GM23338 (cell line): ENCODE measurements around the gene KIAA1217.

Experiments used
- CREB1 ChIP-seq: fragments of 250-450 bp; sonication (Bioruptor Pico); IDR thresholded peaks from 2 replicates; pipeline ENCODE4 v1.5.0; 2020; ENCODE audit warnings: low read depth, mild to moderate bottlenecking, moderate library complexity
- JUNB ChIP-seq: IDR thresholded peaks from one replicate; pipeline ENCODE4 v1.6.1; 2016; ENCODE audit warnings: antibody characterized with exemption; ENCODE audit not compliant: unreplicated experiment
- POLR2AphosphoS5 ChIP-seq: IDR thresholded peaks from 2 replicates; pipeline ENCODE4 v1.6.1; 2016; ENCODE audit warnings: antibody characterized with exemption, low read depth
- STAT1 ChIP-seq: IDR thresholded peaks from one replicate; pipeline ENCODE4 v1.6.1; 2016; ENCODE audit warnings: antibody characterized with exemption; ENCODE audit not compliant: unreplicated experiment
- TF ChIP-seq, protein P1 (sequence below), 2 experiments: fragments of 200-600 bp in 1 of 2; sonication (generic) in 1 of 2; conservative IDR thresholded peaks; 2 replicates each; pipeline versions ENCODE4 v1.5.1 to v1.6.1; 2016 to 2017; ENCODE audit warnings: antibody characterized with exemption in 2 of 2, low read depth in 2 of 2, mild to moderate bottlenecking in 2 of 2, moderate library complexity in 1 of 2
- TF ChIP-seq, protein P2 (sequence below): IDR thresholded peaks from one replicate; pipeline ENCODE4 v1.6.1; 2018; ENCODE audit warnings: antibody characterized with exemption; ENCODE audit not compliant: unreplicated experiment
- TF ChIP-seq, protein P3 (sequence below): IDR thresholded peaks from 2 replicates; pipeline ENCODE4 v1.6.1; 2016; ENCODE audit warnings: antibody characterized with exemption

DNA sequence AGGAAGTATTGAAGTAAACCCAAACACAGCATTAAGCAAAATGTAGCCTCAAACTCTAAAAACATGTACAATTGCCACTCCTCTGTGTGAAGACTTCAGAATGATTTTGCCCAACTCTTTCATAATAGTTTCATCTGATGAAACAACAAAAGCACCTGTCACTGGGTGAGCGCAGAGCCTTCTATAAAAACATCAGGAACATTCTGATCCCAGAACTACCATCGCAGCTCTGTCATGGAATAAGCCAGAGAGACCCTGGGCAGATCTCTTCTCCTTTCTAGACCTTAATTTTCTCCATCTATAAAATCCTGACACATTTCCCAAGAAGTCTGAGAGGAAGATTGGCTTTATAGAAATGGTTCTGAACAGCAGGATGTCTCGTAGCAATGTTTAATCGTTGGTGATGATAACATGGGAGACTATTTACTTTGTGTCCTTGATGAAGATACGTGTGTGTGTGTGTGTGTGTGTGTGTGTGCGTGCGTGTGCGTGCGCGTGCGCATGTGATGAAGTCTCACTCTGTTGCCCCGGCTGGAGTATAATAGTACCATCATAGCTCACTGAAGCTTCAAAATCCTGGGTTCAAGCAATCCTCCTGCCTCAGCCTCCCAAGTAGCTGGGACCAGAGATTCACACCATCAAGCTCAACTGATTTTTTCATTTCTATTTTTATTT is 198.0 kb downstream of the KIAA1217 start:
- TF ChIP-seq, protein P1, sequence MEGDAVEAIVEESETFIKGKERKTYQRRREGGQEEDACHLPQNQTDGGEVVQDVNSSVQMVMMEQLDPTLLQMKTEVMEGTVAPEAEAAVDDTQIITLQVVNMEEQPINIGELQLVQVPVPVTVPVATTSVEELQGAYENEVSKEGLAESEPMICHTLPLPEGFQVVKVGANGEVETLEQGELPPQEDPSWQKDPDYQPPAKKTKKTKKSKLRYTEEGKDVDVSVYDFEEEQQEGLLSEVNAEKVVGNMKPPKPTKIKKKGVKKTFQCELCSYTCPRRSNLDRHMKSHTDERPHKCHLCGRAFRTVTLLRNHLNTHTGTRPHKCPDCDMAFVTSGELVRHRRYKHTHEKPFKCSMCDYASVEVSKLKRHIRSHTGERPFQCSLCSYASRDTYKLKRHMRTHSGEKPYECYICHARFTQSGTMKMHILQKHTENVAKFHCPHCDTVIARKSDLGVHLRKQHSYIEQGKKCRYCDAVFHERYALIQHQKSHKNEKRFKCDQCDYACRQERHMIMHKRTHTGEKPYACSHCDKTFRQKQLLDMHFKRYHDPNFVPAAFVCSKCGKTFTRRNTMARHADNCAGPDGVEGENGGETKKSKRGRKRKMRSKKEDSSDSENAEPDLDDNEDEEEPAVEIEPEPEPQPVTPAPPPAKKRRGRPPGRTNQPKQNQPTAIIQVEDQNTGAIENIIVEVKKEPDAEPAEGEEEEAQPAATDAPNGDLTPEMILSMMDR (conservative IDR thresholded peaks at IDR 0.05; ENCODE audit: low read depth in 2 of 2) = no peak
- TF ChIP-seq POLR2AphosphoS5 (no peak), STAT1 (no peak), JUNB (no peak), CREB1 (no peak)
- TF ChIP-seq, protein P2, sequence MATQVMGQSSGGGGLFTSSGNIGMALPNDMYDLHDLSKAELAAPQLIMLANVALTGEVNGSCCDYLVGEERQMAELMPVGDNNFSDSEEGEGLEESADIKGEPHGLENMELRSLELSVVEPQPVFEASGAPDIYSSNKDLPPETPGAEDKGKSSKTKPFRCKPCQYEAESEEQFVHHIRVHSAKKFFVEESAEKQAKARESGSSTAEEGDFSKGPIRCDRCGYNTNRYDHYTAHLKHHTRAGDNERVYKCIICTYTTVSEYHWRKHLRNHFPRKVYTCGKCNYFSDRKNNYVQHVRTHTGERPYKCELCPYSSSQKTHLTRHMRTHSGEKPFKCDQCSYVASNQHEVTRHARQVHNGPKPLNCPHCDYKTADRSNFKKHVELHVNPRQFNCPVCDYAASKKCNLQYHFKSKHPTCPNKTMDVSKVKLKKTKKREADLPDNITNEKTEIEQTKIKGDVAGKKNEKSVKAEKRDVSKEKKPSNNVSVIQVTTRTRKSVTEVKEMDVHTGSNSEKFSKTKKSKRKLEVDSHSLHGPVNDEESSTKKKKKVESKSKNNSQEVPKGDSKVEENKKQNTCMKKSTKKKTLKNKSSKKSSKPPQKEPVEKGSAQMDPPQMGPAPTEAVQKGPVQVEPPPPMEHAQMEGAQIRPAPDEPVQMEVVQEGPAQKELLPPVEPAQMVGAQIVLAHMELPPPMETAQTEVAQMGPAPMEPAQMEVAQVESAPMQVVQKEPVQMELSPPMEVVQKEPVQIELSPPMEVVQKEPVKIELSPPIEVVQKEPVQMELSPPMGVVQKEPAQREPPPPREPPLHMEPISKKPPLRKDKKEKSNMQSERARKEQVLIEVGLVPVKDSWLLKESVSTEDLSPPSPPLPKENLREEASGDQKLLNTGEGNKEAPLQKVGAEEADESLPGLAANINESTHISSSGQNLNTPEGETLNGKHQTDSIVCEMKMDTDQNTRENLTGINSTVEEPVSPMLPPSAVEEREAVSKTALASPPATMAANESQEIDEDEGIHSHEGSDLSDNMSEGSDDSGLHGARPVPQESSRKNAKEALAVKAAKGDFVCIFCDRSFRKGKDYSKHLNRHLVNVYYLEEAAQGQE = no peak
- TF ChIP-seq, protein P3, sequence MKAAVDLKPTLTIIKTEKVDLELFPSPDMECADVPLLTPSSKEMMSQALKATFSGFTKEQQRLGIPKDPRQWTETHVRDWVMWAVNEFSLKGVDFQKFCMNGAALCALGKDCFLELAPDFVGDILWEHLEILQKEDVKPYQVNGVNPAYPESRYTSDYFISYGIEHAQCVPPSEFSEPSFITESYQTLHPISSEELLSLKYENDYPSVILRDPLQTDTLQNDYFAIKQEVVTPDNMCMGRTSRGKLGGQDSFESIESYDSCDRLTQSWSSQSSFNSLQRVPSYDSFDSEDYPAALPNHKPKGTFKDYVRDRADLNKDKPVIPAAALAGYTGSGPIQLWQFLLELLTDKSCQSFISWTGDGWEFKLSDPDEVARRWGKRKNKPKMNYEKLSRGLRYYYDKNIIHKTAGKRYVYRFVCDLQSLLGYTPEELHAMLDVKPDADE = no peak
